Motor neuron (in vitro differentiated cells): Measurements from ENCODE around the gene DUSP10. TPM values are rescaled to one million over a fixed set of nuclear protein-coding genes. Genes with fewer than 3 reads are reported as not detected.
A peak's percentile ranks its signal among the peaks of the same experiment; 100 is the strongest.

Source experiments
- ATAC-seq, 8 experiments: fragments of 200-7000 bp; cut with Tn5 transposase; replicated peaks in 6 of 8; 2 replicates each; pipeline ENCODE4 v1.8.0; 2021; ENCODE audit warnings: mild to moderate bottlenecking in 8 of 8, moderate library complexity in 8 of 8
- H3K27ac ChIP-seq, 2 donors: fragments of 250-450 bp; sonication (Bioruptor Pico); 2 replicates each; pipeline ENCODE4 v1.9.0; 2021; ENCODE audit warnings: antibody characterized with exemption in 2 of 2, mild to moderate bottlenecking in 2 of 2, moderate library complexity in 1 of 2
- H3K4me1 ChIP-seq, 2 donors: fragments of 250-450 bp; sonication (Bioruptor Pico); replicated peaks in 1 of 2; 2 replicates each; pipeline ENCODE4 v1.6.1; 2021; ENCODE audit warnings: antibody characterized with exemption in 2 of 2, mild to moderate bottlenecking in 2 of 2, moderate library complexity in 1 of 2
- H3K4me3 ChIP-seq, 5 donors: fragments of 250-450 bp; sonication (Bioruptor Pico); 2 replicates each; pipeline ENCODE4 v1.9.0; 2021; ENCODE audit warnings: antibody characterized with exemption in 5 of 5, mild to moderate bottlenecking in 5 of 5, moderate library complexity in 4 of 5
- WGBS, 10 experiments: fragments of 450-650 bp; shearing (Covaris generic); methylation state at CpG; one replicate each; pipeline ENCODE4 v1.0.0; 2022; 5-methylcytosine and 5-hydroxymethylcytosine counted together
- in situ Hi-C, 9 experiments: fragments of 400-800 bp; cut with MboI; loops; one replicate each; pipeline ENCODE4 v1.15.0; 2021; ENCODE audit warnings: low sequenced_read_pairs in 9 of 9, low pct_unique_long_range_greater_than_20kb in 2 of 9; ENCODE audit not compliant: unreplicated experiment in 9 of 9
- total RNA-seq, 8 experiments: library from RNA; unstranded; fragments of 300-600 nt; gene quantifications; 2 replicates each; pipeline versions ENCODE4 v1.2.3 to v1.2.4, GENCODE V29; 2022

The DUSP10 gene
- total RNA-seq, 8 experiments from 2014 or later, result 0.91 to 20.7 (median 10.3) TPM

- Histone ChIP-seq H3K4me3 (no peak overlapping the region), H3K27ac (no peak overlapping the region), H3K4me1 (peaks cover 3 to 4% of the 10 kb centered on the region in 2 donors)
- in situ Hi-C loops, result no loop called here
- 40 to 100% (median 83%) methylated on average over 1 to 3 of the region's 3 CpGs; no CpG with 5 or more reads in 3 of the 10 experiments for WGBS, 10 experiments
- ATAC-seq, result peak in 5 of 8 experiments; percentile 33 to 67 (median 38)
These were observed 18.0 kb downstream of the DUSP10 start for GRCh38 chr1:221723848-221724236.

- Histone ChIP-seq H3K4me1 (peaks cover 9 to 10% of the 10 kb centered on the region in 2 donors), H3K4me3 (no peak overlapping the region), H3K27ac (no peak overlapping the region)
- in situ Hi-C loops, result no loop called here
- peak in 5 of 8 experiments; percentile 14 to 56 (median 42) for ATAC-seq
- WGBS, 10 experiments, result 100% methylated on average over 1 of the region's 1 CpG; no CpG with 5 or more reads in 5 of the 10 experiments
These were observed 18.7 kb downstream of the DUSP10 start for GRCh38 chr1:221723018-221723847.

GRCh38 chr1:221722254-221723017 is 19.5 kb downstream of the DUSP10 start:
- ATAC-seq, result no peak
- in situ Hi-C loops, result no loop called here
- Histone ChIP-seq H3K27ac (no peak overlapping the region), H3K4me3 (no peak overlapping the region), H3K4me1 (peaks cover 12 to 14% of the 10 kb centered on the region in 2 donors)
- 54 to 100% (median 83%) methylated on average over 1 to 3 of the region's 3 CpGs for WGBS, 10 experiments

GRCh38 chr1:221720545-221720944 is 21.3 kb downstream of the DUSP10 start:
- 50 to 100% (median 88%) methylated on average over 1 to 2 of the region's 2 CpGs; no CpG with 5 or more reads in 2 of the 10 experiments for WGBS, 10 experiments
- no peak overlapping the region for H3K4me3 ChIP-seq
- no peak for ATAC-seq
- in situ Hi-C loops, result no loop called here
- H3K27ac ChIP-seq, result no peak overlapping the region
- peaks cover 14% of the 10 kb centered on the region in 2 donors for H3K4me1 ChIP-seq

GRCh38 chr1:221719987-221720386 is 21.9 kb downstream of the DUSP10 start:
- WGBS, 10 experiments, result 73 to 100% (median 100%) methylated on average over 1 to 2 of the region's 2 CpGs; no CpG with 5 or more reads in 3 of the 10 experiments

GRCh38 chr1:221719278-221719597 is 22.7 kb downstream of the DUSP10 start:
- Histone ChIP-seq H3K4me3 (no peak overlapping the region), H3K4me1 (peaks cover 14 to 22% of the 10 kb centered on the region in 2 donors), H3K27ac (no peak overlapping the region)
- ATAC-seq, result no peak
- WGBS, 10 experiments, result 80 to 100% (median 100%) methylated on average over 1 of the region's 1 CpG; no CpG with 5 or more reads in 5 of the 10 experiments
- in situ Hi-C loops, result no loop called here

More at GRCh38 chr1:221719987-221720386, 21.9 kb downstream of the DUSP10 start:
- in situ Hi-C loops, result no loop called here
- ATAC-seq, result no peak
- H3K4me3 ChIP-seq, result no peak overlapping the region
- no peak overlapping the region for H3K27ac ChIP-seq
- peaks cover 14 to 19% of the 10 kb centered on the region in 2 donors for H3K4me1 ChIP-seq

GRCh38 chr1:221718381-221719277 is 23.3 kb downstream of the DUSP10 start:
- WGBS, 10 experiments, result 4 to 100% (median 51%) methylated on average over 1 to 5 of the region's 5 CpGs
- no peak overlapping the region for H3K27ac ChIP-seq
- H3K4me3 ChIP-seq, result no peak overlapping the region
- in situ Hi-C loops, result no loop called here
- H3K4me1 ChIP-seq, result peaks cover 14 to 22% of the 10 kb centered on the region in 2 donors
- ATAC-seq, result peak in 7 of 8 experiments; percentile 12 to 76 (median 67)

GRCh38 chr1:221717485-221717853 is 24.4 kb downstream of the DUSP10 start:
- ATAC-seq, result peak in 3 of 8 experiments; percentile 57 to 81 (median 61)
- Histone ChIP-seq H3K27ac (no peak overlapping the region), H3K4me1 (peaks cover 14 to 22% of the 10 kb centered on the region in 2 donors), H3K4me3 (no peak overlapping the region)
- 0 to 63% (median 40%) methylated on average over 1 to 2 of the region's 2 CpGs; no CpG with 5 or more reads in 3 of the 10 experiments for WGBS, 10 experiments
- in situ Hi-C loops, result no loop called here

GRCh38 chr1:221716713-221717484 is 25.0 kb downstream of the DUSP10 start:
- Histone ChIP-seq H3K27ac (no peak overlapping the region), H3K4me1 (peaks cover 14 to 22% of the 10 kb centered on the region in 2 donors), H3K4me3 (no peak overlapping the region)
- WGBS, 10 experiments, result 64 to 100% (median 88%) methylated on average over 1 to 6 of the region's 7 CpGs; no CpG with 5 or more reads in 1 of the 10 experiments
- in situ Hi-C loops, result no loop called here
- ATAC-seq, result peak in 2 of 8 experiments; percentile 6 to 19

GRCh38 chr1:221715321-221716169 is 26.3 kb downstream of the DUSP10 start:
- no peak overlapping the region for H3K27ac ChIP-seq
- WGBS, 10 experiments, result 50 to 85% (median 61%) methylated on average over 1 to 2 of the region's 2 CpGs; no CpG with 5 or more reads in 5 of the 10 experiments
- no peak overlapping the region for H3K4me3 ChIP-seq
- in situ Hi-C loops, result no loop called here
- peak in 7 of 8 experiments; percentile 29 to 59 (median 48) for ATAC-seq
- H3K4me1 ChIP-seq, result peaks cover 14 to 24% of the 10 kb centered on the region in 2 donors
